Prostate gland (tissue), 2 donors: ENCODE measurements around the gene UROS.

ENCODE experiments used
- POLR2A ChIP-seq: fragments of 450-650 bp; IDR thresholded peaks from one replicate; pipeline ENCODE4 v1.6.1; 2016; ENCODE audit warnings: antibody characterized with exemption, mild to moderate bottlenecking
- POLR2AphosphoS5 ChIP-seq: sonication (generic); formaldehyde crosslinking; IDR thresholded peaks from one replicate; pipeline ENCODE4 v1.6.1; 2017; ENCODE audit warnings: antibody characterized with exemption
- TF ChIP-seq, protein P1 (sequence below), 4 experiments: fragments of 200-600 bp in 2 of 4; fragments of 450-650 bp in 2 of 4; sonication (generic) in 2 of 4; IDR thresholded peaks; 1 replicate in 3 of 4; 2 replicates in 1 of 4; pipeline ENCODE4 v1.5.1; 2016 to 2019; ENCODE audit warnings: antibody characterized with exemption in 4 of 4, mild to moderate bottlenecking in 2 of 4, moderate library complexity in 2 of 4

DNA sequence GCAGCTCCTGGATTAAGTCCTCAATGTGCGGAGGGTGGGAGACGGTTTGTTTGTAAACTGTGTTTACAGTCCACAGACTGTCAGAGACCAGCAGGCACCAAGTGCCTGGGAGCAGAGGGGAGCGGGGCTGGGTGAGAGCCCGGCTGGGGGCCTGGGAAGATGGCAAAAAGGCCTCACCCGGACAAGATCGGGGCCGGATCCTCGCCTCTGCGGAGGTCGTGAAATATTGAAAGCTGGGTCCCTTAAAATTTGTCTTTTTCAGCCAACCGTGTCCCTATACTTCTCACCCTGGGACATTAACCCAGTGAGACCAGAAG, 50.2 kb downstream of the UROS start:
- TF ChIP-seq, protein P1, sequence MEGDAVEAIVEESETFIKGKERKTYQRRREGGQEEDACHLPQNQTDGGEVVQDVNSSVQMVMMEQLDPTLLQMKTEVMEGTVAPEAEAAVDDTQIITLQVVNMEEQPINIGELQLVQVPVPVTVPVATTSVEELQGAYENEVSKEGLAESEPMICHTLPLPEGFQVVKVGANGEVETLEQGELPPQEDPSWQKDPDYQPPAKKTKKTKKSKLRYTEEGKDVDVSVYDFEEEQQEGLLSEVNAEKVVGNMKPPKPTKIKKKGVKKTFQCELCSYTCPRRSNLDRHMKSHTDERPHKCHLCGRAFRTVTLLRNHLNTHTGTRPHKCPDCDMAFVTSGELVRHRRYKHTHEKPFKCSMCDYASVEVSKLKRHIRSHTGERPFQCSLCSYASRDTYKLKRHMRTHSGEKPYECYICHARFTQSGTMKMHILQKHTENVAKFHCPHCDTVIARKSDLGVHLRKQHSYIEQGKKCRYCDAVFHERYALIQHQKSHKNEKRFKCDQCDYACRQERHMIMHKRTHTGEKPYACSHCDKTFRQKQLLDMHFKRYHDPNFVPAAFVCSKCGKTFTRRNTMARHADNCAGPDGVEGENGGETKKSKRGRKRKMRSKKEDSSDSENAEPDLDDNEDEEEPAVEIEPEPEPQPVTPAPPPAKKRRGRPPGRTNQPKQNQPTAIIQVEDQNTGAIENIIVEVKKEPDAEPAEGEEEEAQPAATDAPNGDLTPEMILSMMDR (IDR thresholded peaks at IDR 0.05), result no peak
- TF ChIP-seq POLR2AphosphoS5 (no peak), POLR2A (no peak)
